ENCODE data around the gene SRRT.

The SRRT gene

DNA sequence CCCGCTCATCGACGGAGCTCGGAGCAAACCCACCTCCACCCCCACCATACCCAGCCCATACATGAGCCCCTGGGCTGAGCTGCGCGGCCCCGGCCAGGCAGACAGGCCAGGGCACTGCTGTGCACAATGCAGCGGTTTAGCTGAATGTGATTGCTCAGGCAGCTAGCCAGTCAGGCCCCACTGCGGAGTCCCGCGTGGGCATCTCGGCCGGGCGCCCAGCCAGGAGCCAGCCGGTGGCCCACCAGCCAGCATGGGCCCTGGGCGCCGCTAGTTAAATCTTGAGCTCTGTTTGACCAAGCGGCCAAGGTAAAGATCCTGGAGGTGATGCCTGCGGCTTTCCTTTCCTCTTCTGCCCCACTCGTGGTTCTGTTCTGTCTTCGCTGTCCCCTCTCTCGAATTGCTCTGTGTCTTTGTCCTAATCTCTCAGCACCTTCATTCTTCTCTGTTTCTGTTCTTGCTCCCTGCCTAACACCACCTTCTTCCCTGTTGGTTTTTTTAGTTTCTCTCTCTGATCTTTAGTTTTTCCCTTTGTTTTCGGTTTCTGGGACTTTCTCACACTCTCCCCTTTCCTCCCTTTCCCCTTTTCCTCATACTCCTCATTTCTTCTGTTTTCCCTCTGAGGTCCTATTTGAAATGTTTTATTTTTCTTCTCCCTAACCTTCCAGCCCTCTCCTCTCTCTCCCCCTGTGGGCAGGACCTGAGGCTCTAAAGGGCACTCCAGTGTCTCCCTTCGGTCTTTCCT is 8.1 kb downstream of the SRRT start:
- DNase-seq (ENCODE audit: low read depth), result no peak

DNA sequence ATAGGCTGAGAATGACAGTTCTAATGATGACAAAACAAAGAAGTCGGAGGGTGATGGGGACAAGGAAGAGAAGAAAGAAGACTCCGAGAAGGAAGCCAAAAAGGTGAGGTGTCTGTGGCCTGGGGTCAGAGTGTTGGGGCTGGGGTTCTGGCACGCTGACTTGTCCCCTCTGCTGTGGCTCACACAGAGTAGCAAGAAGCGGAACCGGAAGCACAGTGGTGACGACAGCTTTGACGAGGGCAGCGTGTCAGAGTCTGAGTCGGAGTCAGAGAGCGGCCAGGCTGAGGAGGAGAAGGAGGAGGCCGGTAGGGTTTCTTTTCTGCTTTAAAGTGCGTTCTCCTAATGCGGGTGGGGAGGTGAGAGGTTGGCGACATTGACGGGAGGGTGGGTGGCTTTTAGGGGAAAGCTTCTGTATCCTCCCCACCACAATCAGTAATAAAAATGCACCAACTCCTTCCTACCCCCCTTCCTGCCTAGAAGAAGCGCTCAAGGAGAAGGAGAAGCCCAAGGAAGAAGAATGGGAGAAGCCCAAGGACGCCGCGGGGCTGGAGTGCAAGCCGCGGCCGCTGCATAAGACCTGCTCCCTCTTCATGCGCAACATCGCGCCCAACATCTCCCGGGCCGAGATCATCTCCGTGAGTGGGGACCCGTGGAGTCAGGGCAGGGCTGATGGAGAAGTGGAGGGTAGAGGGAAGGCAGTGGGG is 10.0 kb downstream of the SRRT start:
- DNase-seq (ENCODE audit: low read depth), result peak; percentile 16

DNA sequence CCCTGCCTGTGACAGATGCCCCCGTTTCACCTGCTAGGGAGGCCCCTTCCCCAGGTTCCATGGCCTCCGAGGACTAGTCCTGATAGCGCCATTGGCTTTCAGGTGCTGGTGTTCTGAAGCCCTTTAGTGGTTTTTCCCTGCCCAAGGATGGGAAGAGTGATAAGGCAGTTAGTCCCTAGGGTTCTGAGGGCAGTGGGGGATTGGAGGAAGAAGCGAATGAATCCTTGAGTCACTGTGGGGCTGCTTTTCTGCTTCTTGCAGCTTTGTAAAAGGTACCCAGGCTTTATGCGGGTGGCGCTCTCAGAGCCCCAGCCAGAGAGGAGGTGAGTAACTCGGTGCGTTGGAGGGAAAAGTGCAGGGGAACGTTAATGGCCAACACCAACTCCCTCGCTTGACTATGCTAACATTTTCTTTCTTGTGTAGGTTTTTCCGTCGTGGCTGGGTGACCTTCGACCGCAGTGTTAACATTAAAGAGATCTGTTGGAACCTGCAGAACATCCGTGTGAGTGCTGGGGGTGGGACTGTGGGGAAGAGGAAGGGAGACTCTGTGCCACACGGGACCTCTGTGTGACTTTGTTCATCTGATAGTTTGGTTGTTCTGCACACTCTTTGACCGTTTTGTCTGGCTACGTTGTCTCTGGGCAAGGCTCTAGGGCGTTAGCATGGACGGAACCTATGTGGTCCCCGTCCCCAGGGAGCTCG is 10.7 kb downstream of the SRRT start:
- DNase-seq (ENCODE audit: low read depth), result no peak

DNA sequence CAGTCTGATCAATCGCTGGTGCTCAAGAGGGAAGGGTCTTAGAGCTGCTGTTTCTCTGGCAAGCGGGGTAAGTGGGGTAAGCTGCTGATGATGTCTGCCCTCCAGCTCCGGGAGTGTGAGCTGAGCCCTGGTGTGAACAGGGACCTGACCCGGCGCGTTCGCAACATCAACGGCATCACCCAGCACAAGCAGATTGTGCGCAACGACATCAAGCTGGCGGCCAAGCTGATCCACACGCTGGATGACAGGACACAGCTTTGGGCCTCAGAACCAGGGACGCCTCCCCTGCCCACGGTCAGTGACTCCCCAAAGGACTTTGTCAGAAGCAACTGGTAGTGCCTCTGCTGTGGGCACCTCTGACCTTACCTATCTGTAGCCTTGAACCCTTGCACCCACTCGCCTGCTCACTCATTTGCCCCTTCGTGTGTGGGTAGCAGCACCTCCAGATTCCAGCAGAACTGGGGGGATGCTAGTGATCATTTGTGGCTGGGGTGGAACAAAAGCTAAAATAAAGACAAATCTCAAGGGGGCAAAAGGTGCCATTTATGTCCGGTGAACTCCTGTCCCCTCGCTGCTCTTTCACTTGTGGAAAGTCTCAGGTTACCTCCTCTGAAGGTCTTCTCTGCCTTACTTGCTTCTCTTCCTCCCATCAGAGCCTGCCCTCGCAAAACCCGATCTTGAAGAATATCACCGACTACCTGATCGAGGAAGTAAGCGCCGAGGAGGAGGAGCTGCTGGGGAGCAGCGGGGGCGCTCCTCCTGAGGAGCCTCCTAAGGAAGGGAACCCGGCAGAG is 11.4 kb downstream of the SRRT start:
- no peak for DNase-seq (ENCODE audit: low read depth)

DNA sequence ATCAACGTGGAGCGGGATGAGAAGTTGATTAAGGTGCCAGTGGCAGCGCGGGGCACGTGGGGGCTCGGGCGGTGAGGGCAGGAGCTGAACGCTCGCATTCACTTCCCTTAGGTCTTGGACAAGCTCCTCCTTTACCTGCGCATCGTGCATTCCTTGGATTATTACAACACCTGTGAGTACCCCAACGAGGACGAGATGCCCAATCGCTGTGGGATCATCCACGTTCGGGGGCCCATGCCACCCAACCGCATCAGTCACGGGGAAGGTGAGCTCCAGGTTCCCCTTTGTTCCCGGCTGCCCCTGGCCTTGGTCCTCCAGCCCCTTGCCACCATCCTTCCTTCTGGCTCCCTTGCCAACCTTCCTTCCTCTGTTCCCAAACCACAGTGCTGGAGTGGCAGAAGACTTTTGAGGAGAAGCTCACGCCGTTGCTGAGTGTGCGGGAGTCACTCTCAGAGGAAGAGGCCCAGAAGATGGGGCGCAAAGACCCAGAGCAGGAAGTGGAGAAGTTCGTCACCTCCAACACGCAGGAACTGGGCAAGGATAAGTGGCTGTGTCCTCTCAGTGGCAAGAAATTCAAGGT is 12.1 kb downstream of the SRRT start:
- DNase-seq (ENCODE audit: low read depth), result no peak

DNA sequence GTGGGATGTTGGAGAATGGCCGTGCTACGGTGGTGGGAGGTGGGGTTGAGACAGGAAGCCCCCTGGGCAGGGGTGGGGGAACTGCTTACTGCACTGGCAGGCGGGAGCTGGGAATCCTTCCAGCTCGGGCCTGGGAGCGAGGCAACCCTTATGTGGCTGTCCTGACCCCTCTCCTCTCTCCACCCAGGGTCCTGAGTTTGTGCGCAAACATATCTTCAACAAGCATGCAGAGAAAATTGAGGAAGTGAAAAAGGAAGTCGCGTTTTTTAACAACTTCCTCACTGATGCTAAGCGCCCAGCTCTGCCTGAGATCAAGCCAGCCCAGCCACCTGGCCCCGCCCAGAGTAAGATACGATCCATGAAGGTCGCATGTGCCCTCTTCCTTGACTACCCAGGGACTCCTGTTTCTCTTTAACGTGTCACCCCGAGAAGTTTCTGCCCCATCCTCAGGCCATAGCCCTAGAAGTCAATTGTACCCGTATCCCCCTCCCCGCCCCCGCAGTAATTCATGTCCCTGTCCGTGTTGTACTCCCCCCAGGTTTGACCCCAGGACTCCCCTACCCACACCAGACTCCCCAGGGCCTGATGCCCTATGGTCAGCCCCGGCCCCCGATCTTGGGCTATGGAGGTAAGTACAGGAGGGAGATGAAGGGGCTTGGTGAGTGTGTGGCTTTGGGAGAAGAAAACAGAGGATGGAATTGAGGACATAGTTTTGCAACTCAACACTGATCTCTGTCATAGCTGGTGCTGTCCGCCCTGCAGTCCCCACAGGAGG is 12.8 kb downstream of the SRRT start:
- peak; percentile 57 for DNase-seq (ENCODE audit: low read depth)

DNA sequence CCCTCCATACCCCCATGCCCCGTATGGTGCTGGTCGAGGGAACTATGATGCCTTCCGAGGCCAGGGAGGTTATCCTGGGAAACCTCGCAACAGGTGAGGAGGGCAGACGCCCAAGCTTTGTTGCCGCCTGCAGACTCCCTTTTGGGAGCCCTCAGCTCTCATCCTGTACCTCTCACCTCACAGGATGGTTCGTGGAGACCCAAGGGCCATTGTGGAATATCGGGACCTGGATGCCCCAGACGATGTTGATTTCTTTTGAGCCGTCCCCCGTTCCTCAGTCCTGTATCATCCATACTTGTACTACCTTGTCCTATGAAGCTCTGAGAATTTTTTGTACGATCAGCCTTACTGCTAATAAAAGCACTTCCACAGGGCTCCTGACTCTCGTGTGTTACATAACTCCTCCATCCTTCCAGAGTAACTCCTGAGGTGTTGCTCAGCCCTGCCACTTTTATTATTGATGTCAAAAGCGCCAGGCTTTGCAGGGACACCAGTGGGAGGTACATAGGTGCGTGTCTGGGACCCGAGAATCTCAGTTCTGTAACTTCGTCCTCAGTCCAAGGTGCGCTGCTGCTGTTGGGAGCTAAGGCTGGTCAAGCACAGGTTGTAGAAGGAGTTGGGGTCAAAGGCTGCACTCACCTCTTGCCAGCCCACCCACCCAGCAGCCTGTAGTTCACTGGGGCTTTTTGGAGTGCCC is 13.5 kb downstream of the SRRT start:
- DNase-seq (ENCODE audit: low read depth), result no peak

DNA sequence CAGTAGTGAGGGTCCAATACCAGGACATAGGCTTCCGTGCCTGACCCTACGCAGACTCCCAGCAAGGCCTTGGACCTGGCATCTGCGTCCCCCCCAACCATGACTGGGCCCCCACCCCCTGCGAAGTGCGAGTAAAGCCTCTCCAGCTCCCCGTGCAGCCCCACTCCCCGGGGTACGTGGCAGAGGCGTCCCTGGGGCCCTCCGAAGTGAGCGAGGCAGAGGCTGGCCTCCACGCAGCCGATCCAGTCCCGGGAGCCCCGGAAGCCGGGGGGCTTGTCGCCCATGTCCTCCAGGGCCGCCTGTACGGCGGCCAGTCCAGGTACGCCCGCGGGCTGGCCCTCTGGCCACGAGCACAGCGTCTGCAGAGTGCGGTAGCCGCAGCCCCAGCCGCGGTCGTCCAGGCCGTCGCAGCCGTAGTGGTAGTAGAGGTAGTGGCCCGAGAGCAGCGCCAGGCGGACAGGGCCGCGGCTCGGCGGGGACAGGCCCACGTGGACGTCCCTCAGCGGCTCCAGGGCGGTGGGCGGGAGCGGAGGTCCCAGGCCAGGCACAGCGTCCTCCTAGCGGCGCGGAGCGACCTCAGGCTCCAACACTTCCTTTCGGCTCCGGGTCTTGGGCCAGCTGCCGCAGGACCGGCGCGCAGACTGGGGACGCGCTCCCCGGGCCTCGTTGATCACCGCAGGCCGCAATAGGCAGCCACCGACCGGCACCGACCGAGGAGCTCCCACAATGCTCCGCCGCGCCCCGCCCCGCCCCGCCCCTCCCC is 14.3 kb downstream of the SRRT start, which contains the start of gene UFSP1:
UFSP1 (minus strand) TSS at position 728 of the 763 bp plus-strand sequence; CDS start at position 284, 444 bp downstream.
- no peak for DNase-seq (ENCODE audit: low read depth)

DNA sequence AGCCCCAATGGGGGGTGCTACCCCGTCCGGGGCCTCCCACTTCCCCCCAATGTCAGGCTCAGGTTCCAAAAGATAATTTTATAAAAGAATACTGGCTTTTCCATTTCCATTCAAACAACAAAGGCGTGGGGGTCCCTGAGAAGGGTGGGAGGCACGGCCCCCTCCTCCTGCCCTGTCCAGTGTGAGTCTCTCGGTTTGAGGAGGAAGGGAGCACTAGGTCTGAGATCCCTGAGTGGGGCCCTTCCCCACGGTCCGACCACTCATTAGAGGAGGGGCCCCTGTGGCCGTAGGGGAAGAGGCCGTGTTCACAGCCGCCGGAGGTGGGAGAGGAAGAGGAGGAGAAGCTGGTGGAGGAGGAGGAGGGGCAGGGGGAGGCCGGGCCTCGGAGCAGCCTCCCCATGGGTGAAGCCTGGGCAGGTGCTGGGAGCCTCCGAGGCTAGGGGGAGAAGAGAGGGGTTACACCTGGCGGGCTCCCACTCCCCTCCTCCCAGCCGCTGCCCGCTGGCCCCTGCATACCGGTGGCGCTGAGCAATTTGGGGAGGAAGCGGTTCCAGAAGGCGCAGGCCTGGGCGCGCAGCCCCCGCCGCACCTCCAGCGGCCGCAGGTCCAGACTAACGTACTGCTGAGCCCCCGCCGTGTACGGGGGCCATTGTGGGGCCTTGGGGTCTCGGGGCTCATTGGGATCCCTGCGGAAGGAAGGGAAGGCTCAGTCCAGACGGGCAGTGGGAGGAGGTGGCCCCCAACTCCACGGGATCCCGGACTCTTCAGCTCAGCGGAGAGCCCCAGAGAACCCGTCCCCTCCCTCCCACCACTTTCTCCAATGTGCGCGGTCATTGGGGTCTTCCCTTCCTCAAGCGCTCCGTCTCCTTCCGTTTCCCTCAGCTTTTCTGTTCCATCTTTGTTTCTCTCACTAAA is 16.0 kb downstream of the SRRT start:
- DNase-seq (ENCODE audit: low read depth), result no peak

DNA sequence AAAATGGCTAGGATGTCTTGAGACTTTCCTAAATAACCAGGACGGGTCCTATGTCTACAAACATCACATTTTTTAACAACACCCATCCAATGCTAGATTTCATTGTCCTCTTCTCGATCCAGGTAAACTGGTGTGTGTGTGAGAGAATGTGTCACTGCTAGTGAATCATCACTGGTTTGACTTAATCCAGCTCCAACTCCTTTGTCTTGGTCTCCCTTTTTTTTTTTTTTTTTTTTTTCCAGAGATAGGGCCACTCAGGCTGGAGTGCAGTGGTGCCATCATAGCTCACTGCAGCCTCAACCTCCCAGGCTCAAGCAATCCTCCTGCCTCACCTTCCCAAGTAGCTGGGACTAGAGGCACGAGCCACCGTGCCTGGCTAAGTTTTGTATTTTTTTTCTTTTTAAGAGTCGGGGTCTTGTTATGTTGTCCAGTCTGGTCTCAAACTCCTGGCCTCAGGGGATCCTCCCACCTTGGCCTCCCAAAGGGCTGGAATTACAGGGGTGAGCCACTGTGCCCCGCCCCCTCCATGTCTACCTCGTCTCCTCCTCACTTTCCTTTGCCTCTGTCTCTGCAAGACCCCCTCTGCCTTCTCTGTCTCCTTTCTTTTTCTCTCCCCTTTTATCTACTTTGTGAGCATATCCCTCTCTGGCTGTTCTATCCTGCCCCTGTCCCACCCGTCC is 16.8 kb downstream of the SRRT start:
- no peak for DNase-seq (ENCODE audit: low read depth)

DNA sequence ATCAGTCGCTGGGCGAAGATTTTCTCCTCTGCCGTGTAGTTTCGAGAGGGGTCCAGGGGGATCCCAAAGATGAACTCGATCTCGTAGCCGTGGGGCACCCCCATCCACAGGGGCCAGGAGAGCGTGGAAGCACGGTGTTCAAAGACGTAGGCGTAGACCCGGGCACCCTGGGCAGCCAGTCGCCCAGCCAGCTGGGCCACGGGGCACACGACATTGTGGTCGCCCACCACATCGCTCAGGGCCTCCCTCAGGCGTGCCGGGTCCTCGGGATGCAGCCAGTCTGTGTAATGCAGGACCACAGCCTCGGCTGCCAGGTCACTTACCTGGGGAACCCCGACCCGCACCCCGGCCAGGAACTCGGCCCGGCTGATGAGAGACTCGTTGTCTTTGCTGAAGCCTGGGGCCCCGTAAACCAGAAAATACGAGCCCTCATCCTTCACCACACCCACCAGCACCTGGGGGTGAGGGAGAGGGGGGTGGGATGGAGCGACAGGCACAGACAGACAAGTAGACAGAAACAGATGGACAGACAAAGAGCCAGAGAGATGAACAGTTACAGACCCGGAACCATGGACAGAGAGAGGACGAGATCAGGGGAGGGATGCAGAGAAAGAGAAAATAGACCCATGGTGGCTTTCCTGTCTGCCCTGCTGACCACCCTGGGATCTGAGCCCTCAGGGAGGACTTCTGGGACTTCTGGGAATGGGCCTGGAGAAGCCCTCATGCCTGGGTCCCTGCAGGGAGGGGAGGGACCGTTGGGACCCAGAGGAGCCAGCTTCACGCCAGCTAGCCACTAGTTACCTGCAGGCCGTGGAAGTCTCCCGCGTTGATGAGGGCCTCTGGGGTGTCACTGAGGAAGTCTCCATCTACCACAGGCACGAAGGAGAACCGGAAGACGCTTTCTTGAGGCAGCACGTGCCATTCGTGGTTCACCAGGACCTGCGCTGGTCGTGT is 17.7 kb downstream of the SRRT start:
- DNase-seq (ENCODE audit: low read depth), result no peak

DNA sequence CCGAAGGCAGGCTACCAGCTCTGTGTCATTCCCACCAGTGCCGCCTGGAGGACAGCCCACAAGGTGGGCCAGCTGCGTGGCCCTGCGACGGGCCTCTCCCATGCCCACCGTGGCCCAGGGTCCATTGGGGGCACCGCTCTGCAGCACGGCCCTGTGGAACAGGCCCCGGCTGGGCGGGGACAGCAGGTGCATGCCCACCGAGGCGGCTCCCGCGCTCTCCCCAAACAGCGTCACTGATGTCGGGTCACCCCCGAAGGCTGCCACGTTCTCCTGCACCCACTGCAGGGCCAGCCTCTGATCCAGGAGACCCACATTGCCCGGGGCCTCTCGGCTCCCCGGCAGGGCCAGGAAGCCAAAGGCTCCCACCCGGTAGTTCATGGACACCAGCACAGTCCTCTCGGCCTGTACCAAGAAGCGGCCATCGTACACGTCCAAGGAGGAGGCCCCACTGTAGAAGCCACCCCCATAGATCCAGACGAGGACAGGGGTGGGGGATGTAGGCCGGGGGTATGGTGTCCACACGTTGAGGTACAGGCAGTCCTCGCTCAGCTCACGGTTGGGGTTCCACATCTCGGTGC is 18.5 kb downstream of the SRRT start:
- no peak for DNase-seq (ENCODE audit: low read depth)

DNA sequence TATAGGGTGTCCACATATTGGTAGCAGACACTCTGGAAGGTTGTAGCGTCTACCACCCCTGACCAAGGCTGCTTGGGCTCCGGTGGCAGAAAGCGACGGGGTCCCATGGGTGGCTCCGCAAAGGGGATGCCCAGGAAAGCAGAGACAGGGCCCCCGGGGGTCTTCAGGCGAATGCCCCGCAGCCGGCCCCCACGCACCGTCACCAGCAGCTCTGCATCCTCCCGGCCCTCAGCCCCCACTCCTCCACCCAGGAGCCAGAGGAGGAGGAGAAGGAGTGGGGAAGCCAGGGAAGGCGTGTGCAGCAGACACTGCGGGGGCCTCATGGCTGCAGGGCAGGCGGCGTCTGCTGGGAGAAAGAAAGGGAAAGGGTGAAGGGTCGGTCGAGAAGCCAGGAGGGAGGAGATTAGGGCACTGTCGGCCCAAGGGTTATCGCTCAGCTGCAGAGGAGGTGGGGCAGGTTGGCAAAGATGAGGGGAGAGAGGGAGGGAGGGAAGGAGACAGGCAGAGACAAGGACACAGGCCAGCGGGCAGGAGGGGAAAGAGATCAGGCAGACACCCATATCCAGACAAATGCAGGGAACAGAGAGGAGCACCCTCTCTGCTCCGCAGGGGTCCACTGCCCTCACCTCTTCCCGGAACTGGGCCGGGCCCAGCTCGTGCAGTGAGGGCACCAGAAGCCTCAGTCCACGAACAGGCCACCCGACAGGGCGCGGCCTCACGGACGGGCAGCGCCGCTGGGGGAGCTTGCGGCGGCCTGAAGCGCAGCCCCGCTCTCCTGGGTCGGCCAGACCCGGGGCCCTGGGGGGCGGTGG is 19.2 kb downstream of the SRRT start:
- no peak for DNase-seq (ENCODE audit: low read depth)

DNA sequence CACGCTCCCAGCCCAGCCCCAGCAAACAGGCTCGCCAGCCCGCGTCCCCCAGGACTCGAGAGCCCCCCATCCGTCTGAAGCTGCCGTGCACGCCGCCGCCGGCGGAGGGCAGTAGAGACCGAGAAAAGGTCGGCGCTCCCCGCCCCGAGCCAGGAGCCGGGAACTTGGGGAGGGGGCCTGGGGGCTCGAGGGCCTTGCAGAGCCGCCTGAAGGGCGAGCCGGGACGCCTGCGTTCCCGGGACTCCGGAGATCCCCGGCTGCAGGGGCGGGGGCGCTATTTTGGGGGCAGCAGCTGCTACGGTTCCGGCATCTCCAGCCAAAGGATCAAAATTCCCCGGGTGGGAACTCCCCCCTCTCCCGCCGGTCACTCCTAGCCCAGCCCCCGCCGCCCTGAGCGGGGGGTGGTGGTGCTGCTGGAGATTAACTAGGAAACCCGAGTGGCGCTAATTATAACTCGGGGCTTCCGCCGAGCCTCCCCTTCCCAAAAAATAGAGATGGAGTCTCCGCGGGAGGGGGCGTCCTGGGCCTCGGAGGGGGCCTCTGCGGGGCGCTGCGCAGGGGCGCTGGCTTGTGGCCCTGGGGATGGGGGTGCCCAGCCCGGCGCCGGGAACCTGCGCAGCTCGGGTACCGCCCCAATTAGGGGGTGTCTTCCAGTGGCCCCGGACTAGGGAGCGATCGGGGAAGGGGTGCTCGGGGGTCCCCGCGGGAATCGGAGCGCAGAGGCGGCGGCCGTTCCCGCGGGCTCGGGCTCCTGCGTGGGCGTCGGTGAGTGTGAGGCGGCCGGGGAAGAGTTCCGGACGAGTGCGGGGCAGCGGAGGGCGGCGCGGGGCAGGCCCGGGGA is 20.2 kb downstream of the SRRT start:
- peak; percentile 17 for DNase-seq (ENCODE audit: low read depth)

DNA sequence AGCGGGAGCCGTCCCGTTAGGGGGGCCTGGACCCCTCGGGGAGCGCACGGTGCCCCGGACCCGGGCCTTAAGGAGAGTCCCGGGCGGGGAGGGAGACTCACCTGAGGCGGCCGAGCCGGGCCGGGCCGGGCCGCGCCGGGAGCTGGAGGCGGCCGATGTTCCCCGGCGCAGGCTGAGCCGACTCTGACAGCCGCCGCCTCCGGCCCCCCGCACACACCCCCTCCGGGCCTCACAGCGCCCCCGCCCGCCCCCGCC is 20.7 kb downstream of the SRRT start, which contains the start of gene ACHE:
ACHE (minus strand) TSS at position 188 of the 255 bp plus-strand sequence. CDS start 1,656 bp downstream, outside the sequence.
- DNase-seq (ENCODE audit: low read depth), result no peak
